RWPE2 (cell line): Measurements from ENCODE around the gene ANKRD13C.
A peak's percentile ranks its signal among the peaks of the same experiment; 100 is the strongest.

Experiments used
- ATAC-seq: fragments of 200-7000 bp; cut with Tn5 transposase; 3 replicates; pipeline ENCODE4 v1.9.1; 2021; ENCODE audit warnings: low read depth
- DNase-seq: peaks from one replicate; pipeline ENCODE4 v3.0.0-alpha.2; 2020; ENCODE audit warnings: low spot score
- H3K27ac ChIP-seq: fragments of 450-650 bp; 2 replicates; pipeline ENCODE4 v1.5.1; 2017; ENCODE audit warnings: mild to moderate bottlenecking; ENCODE audit not compliant: poor library complexity, severe bottlenecking
- H3K27me3 ChIP-seq: fragments of 250-450 bp; sonication (Bioruptor Pico); 2 replicates; pipeline ENCODE4 v1.5.1; 2021; ENCODE audit warnings: mild to moderate bottlenecking, moderate library complexity; ENCODE audit not compliant: insufficient read depth, poor library complexity, severe bottlenecking
- H3K36me3 ChIP-seq: fragments of 250-450 bp; sonication (Bioruptor Pico); 2 replicates; pipeline ENCODE4 v1.5.1; 2020; ENCODE audit warnings: low read depth, mild to moderate bottlenecking, moderate library complexity
- H3K4me1 ChIP-seq: fragments of 250-450 bp; sonication (Bioruptor Pico); 2 replicates; pipeline ENCODE4 v1.5.1; 2021; ENCODE audit warnings: mild to moderate bottlenecking, moderate library complexity; ENCODE audit not compliant: insufficient read depth, poor library complexity, severe bottlenecking
- H3K4me3 ChIP-seq: fragments of 250-450 bp; sonication (Bioruptor Pico); 2 replicates; pipeline ENCODE4 v1.5.1; 2021; ENCODE audit warnings: mild to moderate bottlenecking, moderate library complexity; ENCODE audit not compliant: severe bottlenecking
- H3K9me3 ChIP-seq: fragments of 250-450 bp; sonication (Bioruptor Pico); 2 replicates; pipeline ENCODE4 v1.5.1; 2021; ENCODE audit warnings: mild to moderate bottlenecking, moderate library complexity; ENCODE audit not compliant: severe bottlenecking
- TF ChIP-seq, protein P1 (sequence below): fragments of 450-650 bp; IDR thresholded peaks from one replicate; pipeline ENCODE4 v1.5.1; 2017; ENCODE audit warnings: mild to moderate bottlenecking, moderate library complexity; ENCODE audit not compliant: poor library complexity, severe bottlenecking

ANKRD13C gene

DNA sequence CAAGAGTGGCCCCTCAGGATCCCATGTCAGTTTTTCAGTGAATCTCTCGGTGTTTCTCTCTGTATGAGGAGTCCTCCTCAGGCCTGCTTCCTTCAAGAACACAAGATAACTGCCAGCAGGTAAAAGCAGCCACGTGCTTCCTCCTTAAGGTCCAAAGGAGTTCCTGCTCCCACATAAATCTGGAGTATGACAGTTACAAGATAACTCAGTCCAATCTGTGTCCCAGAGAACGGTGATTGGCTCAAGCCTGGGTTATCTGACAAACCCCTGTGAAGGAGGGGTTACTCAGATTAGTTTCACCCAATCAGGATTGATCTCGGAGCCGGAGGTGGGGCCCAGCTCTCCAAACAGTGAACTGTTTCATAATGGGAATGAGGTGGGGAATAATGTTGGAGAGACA is 5.8 kb upstream of the ANKRD13C start:
- no peak overlapping the region for H3K4me3 ChIP-seq
- no peaks in the 10 kb centered on the region for H3K9me3 ChIP-seq
- no peaks in the 10 kb centered on the region for H3K27me3 ChIP-seq
- no peaks in the 10 kb centered on the region for H3K4me1 ChIP-seq
- TF ChIP-seq, protein P1, sequence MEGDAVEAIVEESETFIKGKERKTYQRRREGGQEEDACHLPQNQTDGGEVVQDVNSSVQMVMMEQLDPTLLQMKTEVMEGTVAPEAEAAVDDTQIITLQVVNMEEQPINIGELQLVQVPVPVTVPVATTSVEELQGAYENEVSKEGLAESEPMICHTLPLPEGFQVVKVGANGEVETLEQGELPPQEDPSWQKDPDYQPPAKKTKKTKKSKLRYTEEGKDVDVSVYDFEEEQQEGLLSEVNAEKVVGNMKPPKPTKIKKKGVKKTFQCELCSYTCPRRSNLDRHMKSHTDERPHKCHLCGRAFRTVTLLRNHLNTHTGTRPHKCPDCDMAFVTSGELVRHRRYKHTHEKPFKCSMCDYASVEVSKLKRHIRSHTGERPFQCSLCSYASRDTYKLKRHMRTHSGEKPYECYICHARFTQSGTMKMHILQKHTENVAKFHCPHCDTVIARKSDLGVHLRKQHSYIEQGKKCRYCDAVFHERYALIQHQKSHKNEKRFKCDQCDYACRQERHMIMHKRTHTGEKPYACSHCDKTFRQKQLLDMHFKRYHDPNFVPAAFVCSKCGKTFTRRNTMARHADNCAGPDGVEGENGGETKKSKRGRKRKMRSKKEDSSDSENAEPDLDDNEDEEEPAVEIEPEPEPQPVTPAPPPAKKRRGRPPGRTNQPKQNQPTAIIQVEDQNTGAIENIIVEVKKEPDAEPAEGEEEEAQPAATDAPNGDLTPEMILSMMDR, result no peak
- ATAC-seq (no peak), DNase-seq (no peak)
- H3K36me3 ChIP-seq, result no peaks in the 10 kb centered on the region
- no peak overlapping the region for H3K27ac ChIP-seq

DNA sequence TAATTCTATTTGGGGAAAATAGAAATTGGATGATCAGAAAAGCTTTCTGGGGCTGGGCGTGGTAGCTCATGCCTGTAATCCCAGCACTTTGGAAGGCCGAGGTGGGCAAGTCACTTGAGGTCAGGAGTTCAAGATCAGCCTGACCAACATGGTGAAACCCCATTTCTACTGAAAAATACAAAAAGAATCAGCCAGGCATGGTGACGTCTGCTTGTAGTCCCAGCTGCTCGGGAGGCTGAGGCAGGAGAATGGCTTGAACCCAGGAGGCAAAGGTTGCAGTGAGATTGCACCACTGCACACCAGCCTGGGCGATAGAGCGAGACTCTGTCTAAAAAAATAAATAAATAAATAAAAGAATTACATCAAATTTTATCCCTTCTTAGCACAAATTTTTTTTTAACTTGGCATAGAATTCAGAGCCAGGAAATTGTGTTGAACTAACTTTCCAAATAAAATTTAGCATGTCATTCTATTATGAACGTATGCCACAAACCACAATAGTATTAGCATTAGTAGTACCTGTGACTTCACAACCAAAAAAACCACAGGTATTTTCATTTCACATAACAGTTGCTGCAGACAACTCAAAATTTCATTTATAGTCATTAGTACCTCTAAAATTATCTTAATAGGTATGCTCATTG is 4.5 kb upstream of the ANKRD13C start:
- no peak for DNase-seq
- Histone ChIP-seq H3K4me3 (no peak overlapping the region), H3K4me1 (peaks cover 3% of the 10 kb centered on the region), H3K27ac (no peak overlapping the region), H3K9me3 (no peaks in the 10 kb centered on the region), H3K36me3 (no peaks in the 10 kb centered on the region), H3K27me3 (no peaks in the 10 kb centered on the region)
- no peak for ATAC-seq
- TF ChIP-seq, protein P1, result no peak

DNA sequence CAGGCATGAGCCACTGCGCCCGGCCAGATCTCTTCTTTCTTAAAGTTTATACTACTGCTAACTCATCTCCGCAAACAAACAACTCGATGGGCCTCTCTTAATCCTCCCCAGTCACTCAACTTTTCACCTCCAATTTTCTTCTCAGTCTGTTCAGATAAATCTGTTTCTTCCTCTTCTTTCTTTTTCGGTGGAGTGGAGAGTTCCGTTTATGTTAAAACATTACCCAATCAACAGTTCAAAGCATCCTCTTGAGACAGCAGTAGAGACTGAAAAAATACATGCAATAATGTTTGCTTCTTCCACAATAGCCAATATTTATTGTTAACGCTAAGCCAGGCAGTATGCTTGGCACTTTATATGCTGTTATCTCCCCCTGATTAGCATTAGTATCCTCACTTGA is 1.4 kb upstream of the ANKRD13C start:
- peaks cover 18% of the 10 kb centered on the region for H3K36me3 ChIP-seq
- no peaks in the 10 kb centered on the region for H3K27me3 ChIP-seq
- no peak overlapping the region for H3K4me3 ChIP-seq
- H3K27ac ChIP-seq, result no peak overlapping the region
- no peaks in the 10 kb centered on the region for H3K9me3 ChIP-seq
- DNase-seq, result no peak
- H3K4me1 ChIP-seq, result peaks cover 12% of the 10 kb centered on the region
- ATAC-seq, result no peak
- TF ChIP-seq, protein P1, result no peak

DNA sequence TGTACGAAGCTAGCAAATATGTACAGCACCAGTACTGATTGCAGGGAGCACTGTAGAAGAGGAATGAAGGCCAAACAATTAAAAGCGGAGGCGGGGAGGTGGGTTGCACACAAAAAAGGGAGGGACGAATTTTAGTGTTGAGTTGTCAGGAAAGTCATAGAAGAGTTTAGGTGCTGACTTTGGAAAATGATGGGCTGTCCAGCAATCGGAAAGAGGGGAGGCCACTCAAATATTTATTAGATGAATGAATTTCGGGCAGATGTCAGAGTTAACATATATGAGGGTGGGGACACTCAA is 537 bp upstream of the ANKRD13C start:
- TF ChIP-seq, protein P1, result no peak
- H3K27ac ChIP-seq, result peak overlapping the region; percentile 65
- ATAC-seq (no peak), DNase-seq (no peak)
- peaks cover 24% of the 10 kb centered on the region for H3K36me3 ChIP-seq
- H3K4me1 ChIP-seq, result peaks cover 12% of the 10 kb centered on the region
- H3K4me3 ChIP-seq, result peak overlapping the region; percentile 95
- no peaks in the 10 kb centered on the region for H3K9me3 ChIP-seq
- H3K27me3 ChIP-seq, result no peaks in the 10 kb centered on the region

DNA sequence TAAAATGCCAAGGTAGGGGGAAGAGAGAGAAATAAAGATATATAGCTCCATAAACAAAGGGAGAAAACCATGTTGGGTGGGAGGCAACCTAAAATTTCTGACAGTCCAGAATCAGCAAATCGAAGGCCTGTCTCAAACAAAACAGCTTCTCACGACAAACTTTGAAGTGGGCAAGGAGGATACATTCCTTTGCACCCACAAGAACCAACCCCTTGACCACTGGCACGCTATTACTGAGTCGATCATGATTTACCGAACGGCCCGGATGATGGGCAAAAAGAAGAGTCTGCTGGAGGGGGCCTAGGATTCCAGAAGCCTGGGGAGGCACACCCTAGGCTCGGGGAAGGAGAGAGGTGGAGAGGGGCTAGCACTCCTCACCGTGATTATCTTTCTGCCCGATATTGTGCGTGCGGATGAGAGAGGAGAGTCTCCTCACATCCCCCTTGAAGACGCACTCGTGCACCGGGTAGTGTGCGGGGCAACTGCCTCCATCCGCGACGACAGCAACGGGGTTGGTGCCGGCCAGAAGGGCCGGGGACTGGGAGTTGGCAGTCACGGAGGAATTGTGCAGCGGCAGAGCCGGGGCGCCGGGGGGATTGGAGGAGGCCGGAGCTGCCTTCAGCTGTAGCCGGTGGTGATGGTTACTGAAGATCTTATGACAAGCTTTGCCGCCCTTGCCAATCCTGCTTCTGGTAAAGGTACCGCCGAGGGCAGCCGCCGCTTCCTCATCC is 756 bp downstream of the ANKRD13C start:
- TF ChIP-seq, protein P1, result no peak
- Histone ChIP-seq H3K36me3 (peaks cover 33% of the 10 kb centered on the region), H3K4me3 (peak overlapping the region; percentile 95), H3K4me1 (peaks cover 16% of the 10 kb centered on the region), H3K27me3 (no peaks in the 10 kb centered on the region), H3K27ac (peak overlapping the region; percentile 65), H3K9me3 (no peaks in the 10 kb centered on the region)
- DNase-seq, result peak; percentile 60
- peak; percentile 57 for ATAC-seq
